Mesenteric fat pad (tissue), 1 donor: ENCODE measurements around the gene ZNHIT1. TPM values are rescaled to one million over a fixed set of nuclear protein-coding genes. Genes with fewer than 3 reads are reported as not detected.

Experiments used
- DNase-seq: peaks from one replicate; pipeline ENCODE4 v3.0.0-alpha.2; 2020; ENCODE audit warnings: low spot score
- long read RNA-seq: library from polyadenylated mRNA; unstranded; transcript quantifications from one replicate; pipeline ENCODE4 v2.0.0, GENCODE V29; 2020
- total RNA-seq: library from RNA; stranded (reverse); fragmentation: NEBNext Ultra II Directional; extraction: Animal tissue kit (Norgen Biotek cat#: 25700); gene quantifications from one replicate; pipeline ENCODE4 v1.2.1, GENCODE V29; 2021
- donor health status: DM: yes; HTN: yes; CAD: no.

The ZNHIT1 gene
- total RNA-seq = 74.8 TPM
- long read RNA-seq, transcript ZNHIT1-201 (5 exons, 1,225 nt) = major isoform, 46 of 57 reads
- long read RNA-seq, partial matches to known transcripts = 4 of 57 reads
- long read RNA-seq, other reads (novel, unspliced or antisense) = 6 of 57 reads

- DNase-seq = peak; percentile 98
Observed at GRCh38 chr7:101217388-101218235, at the start of gene ZNHIT1, which contains the start of gene PLOD3. Gene ZNHIT1 (plus strand): TSS chr7:101218165. CDS start chr7:101218196, 31 bp downstream. Gene PLOD3 (minus strand): TSS chr7:101217581. CDS start chr7:101217274, 307 bp downstream.

GRCh38 chr7:101168412-101169049 is 49.4 kb upstream of the ZNHIT1 start:
- no peak for DNase-seq

DNA sequence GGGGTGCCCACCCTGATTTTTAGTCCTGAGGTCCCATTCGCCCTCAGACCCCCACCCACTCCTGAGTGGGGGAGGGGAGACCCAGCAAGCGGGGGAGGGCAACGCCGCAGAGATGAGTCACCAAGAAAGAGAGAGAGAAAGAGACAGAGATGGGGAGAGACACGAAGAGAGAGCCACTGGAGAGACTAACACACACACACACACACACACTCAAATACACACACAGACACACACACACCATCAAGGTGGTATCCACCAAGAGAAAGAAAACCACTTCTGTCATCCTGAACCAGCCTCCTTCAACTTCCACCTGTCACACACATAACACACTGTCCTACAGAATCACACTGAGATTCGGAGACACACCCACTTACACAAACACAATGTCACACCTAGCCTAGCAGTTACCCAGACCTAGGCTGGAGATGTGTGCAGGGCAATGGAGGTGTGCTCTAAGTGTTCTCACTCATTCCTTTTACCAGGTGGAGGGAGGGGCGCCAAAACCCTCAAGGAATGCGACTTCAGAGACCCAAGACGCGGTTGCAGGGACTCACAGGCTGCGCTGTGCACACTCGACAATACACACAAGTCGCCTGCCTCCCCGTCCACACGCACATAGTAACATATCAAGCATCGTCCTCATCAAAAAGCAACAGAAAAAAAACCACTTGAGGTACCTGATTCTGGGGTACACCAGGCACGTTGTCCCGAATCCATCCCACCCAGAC is 48.7 kb upstream of the ZNHIT1 start:
- DNase-seq = no peak

DNA sequence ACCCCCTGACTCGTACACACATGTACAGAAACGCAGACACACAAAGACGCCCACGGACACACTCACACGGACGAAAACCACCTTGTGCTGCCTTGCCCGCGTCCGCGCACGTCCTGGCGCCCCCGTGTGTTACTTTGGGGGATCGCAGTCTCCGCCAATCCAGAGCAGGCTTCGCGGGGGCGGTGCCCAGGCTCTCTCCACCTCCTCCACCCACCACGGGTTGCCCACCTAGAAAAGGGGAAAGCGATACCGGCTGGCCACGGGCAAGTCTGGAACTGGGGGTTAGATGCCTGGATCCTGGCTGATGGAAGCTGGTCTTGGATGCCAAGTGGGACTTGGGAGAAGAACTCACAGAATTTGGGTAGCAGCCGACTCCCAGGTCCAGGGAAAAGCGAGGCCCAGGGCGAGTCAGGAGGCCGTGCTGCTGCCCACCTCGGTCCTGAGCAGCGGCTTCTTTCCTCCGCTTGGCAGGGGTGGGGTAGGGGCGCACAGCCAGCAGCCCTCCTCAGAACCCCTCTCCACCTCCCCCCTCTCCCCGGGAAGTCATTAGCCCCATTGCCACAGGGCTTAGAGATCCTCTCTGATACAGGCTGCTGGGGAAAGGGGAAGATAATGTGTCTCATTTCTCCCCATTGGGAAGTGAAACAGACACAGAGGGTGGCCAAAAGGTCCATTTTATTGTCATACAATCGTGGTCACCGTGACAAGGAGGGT is 48.0 kb upstream of the ZNHIT1 start:
- no peak for DNase-seq

DNA sequence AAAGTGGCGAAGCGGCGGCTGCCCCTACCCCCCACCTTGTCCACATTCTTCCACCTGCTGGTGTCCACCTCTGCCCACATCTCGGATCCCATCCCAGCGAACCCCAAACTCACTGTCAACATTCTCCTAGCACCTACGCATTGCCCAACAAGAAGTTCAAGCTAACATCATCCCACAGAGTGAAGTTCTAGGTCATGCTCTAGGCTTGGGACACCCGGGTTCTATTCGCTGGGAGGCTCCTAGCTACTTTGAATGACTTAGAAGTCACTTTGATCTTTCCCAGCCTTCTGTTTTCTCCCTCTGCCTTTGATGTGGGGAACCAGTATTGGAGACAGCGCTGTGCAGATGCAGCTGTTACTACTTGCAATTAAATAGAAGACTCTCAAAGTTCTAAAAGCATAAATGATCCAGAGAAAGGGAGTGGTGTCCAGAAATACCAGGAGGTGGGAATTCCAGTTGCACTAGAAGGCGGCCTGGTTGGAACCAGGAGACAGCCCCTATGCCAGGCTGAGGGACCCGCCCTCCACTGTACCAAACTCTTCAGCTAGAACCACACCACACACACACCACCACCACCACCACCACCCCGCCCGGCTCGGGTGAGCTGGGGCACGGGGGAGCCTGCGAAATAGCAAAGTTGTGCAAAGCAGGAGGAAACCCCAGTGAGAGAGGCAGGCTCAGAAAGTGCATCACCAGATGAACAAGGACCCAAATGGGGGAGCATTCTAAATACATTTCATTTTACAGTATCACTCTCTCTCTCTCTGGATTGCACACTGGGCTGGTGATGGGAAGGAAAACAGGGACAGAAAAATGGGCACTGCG is 47.1 kb upstream of the ZNHIT1 start:
- DNase-seq = no peak

- DNase-seq = no peak
Observed at GRCh38 chr7:101171442-101171837, 46.5 kb upstream of the ZNHIT1 start.

- DNase-seq = no peak
Observed at GRCh38 chr7:101172005-101172853, 45.7 kb upstream of the ZNHIT1 start.

- DNase-seq = no peak
Observed at GRCh38 chr7:101172854-101173751, 44.9 kb upstream of the ZNHIT1 start.

DNA sequence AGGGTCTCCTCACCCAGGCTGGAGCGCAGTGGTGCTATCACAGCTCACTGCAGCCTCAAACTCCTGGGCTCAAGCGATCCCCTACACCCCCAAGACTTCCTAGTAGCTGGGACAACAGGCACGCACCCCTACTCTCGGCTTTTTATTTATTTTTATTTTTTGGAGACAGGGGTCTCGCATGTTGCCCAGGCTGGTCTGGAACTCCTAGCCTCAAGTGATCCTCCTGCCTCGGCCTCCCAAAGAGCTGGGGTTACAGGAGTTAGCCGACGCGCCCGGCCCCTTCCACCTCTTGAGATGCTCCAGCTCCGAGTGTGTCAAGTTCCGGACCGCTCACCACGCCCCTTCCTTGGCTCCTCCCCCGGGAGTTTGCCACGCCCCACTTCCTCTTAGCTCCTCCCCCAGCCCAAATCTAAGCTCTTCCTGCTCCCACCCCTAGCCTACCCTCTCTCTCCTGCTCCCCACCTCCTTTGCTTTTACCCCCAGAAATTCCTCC is 44.2 kb upstream of the ZNHIT1 start:
- DNase-seq = no peak

- DNase-seq = no peak
Observed at GRCh38 chr7:101174322-101174854, 43.6 kb upstream of the ZNHIT1 start.

DNA sequence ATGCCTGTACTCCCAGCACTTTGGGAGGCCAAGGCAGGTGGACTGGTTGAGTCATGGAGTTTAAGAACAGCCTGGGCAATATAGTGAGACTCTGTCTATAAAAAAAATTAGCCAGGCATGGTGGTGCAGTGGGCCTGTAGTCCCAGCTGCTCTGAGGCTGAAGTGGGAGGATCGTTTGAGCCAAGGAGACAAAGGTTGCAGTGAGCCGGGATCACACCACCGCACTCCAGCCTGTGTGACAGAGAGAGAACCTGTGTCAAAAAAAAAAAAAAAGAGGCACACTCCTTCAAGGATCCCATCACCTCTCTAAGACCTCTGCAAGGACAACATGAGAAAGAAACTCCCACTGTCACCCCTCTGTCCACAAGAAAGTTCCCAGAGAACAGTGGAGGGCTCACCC is 42.3 kb upstream of the ZNHIT1 start:
- DNase-seq = no peak

GRCh38 chr7:101177644-101178043 is 40.3 kb upstream of the ZNHIT1 start:
- no peak for DNase-seq

DNA sequence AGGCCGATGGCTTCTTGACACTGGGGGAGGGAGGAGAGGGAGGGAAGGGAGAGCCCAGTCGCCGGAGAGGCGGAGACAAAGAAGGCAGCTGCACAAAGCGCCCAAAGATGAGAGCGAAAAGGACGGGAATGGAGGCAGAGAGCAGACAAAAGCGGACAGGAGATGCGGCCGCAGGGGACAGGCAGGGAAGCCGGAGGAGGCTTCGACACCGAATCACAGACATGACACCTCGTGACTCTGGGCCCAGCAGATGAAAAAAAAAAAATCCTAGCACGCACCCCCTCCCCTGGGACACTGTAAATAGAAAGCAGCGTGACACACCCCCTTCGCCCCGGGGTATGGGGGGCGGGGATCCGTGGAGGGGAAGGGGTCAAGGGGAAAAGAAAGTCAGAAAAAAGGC is 38.8 kb upstream of the ZNHIT1 start:
- DNase-seq = no peak

DNA sequence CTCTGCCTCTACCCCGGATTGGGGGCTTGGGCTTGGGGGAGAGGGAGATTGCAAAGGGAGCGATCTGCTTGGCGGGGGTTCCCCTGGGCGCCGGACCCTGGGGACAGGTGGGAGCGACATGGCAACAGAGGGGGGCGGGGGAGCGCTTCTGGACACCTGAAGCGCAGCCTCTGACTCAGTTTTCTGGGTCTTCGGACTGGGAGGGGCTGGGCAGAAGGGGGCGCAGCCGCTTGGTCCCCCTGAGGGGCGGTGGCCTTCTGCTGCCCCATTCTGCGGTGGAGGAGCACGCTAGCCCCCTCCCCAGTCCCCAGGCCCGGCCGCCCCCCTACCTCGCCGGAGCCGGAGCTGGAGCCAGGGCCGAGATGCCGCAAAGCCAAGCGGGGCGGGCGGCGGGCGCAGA is 38.3 kb upstream of the ZNHIT1 start:
- no peak for DNase-seq

DNA sequence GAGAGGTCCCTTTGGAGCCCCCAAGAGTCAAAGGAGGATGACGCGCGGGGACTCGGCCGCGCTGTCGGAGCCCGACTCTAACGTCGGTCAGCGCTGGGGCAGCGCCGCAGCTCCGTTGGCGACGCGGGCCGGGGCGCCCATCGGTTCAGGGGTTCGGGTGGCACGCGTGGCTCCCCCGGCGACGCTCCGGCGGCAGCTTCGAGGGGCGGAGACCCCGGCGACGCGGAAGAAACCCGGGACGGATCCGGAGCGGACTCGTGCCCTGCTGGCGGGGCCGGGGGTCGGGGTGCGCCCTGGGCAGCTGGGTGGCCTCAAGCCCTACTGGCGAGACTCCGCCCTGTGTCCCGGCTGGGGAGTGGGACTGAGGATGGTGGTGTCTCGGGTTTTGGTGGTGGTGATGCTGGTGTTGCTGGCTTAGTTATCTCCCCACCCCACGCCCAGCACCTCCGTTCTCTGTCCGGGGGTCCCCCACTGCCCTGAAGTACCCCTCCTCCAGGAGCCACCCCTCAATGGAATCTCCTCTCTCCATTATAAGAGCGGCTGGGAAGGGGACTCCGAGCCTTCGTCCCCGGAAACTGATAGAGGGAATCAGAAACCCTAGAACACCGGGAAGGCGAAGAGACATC is 37.7 kb upstream of the ZNHIT1 start, which contains the start of gene NAT16:
TSS of gene NAT16 (minus strand) at position 164 of the 626 bp plus-strand sequence. CDS start 5,486 bp downstream, outside the sequence.
- no peak for DNase-seq

- no peak for DNase-seq
Observed at GRCh38 chr7:101185258-101185839, 32.6 kb upstream of the ZNHIT1 start.

DNA sequence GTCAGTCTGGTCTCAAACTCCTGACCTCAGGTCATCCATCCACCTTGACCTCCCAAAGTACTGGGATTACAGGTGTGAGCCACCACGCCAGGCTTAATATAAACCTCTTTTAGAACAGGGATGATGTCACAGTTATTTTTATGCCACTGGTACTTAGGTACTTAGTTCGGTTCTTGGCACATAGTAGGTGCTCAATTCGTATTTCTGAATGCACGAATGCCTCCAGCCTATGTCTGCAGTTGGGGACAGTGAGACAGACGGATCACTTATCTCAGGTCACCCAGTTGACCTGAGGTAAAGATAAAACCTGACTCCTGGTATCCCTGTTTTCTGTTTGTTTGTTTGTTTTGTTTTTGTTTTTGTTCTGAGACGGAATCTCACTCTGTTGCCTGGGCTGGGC is 31.8 kb upstream of the ZNHIT1 start:
- DNase-seq = no peak
